ENCODE data around the gene MAST4.

GRCh38 chr5:67178085-67178484, 581.9 kb downstream of the MAST4 start:
- TF ChIP-seq, protein P1, sequence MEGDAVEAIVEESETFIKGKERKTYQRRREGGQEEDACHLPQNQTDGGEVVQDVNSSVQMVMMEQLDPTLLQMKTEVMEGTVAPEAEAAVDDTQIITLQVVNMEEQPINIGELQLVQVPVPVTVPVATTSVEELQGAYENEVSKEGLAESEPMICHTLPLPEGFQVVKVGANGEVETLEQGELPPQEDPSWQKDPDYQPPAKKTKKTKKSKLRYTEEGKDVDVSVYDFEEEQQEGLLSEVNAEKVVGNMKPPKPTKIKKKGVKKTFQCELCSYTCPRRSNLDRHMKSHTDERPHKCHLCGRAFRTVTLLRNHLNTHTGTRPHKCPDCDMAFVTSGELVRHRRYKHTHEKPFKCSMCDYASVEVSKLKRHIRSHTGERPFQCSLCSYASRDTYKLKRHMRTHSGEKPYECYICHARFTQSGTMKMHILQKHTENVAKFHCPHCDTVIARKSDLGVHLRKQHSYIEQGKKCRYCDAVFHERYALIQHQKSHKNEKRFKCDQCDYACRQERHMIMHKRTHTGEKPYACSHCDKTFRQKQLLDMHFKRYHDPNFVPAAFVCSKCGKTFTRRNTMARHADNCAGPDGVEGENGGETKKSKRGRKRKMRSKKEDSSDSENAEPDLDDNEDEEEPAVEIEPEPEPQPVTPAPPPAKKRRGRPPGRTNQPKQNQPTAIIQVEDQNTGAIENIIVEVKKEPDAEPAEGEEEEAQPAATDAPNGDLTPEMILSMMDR (conservative IDR thresholded peaks at IDR 0.05; ENCODE audit: low read length) = no peak
- TF ChIP-seq EZH2phosphoT487 (IDR thresholded peaks at IDR 0.05; ENCODE audit: borderline replicate concordance, low read depth, low read length) = no peak
